AG08396 (cell line): ENCODE results near the gene DDX23.
"Not testable (repeated sequence)": the region's sequence is repeated elsewhere in the genome, so short reads cannot be mapped to it uniquely, and the experiment has no call there.

ENCODE experiments used
- DNase-seq: peaks from one replicate; pipeline ENCODE4 v3.0.0; 2012; ENCODE audit warnings: low spot score, mixed read lengths

Gene DDX23

DNA sequence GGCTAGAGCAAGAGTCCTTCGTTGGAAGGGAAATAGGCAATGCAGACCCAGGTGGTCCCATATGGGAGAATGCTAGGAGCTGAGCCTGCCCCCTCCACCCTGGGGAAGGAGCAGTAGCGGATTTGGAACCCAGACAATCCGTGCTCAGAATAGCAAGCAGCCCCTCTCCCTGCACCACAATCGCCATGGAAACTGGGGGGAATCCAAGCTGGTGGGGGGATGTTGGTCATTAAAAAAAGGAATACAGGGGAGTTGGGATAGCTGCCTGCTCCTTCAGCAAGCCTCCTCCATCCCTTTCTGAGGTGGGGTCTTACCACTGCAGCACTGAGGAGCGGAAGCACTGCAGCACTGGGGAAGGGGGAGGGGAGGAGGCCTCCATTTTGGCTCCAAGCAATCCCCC is 10.8 kb upstream of the DDX23 start:
- no peak for DNase-seq

DNA sequence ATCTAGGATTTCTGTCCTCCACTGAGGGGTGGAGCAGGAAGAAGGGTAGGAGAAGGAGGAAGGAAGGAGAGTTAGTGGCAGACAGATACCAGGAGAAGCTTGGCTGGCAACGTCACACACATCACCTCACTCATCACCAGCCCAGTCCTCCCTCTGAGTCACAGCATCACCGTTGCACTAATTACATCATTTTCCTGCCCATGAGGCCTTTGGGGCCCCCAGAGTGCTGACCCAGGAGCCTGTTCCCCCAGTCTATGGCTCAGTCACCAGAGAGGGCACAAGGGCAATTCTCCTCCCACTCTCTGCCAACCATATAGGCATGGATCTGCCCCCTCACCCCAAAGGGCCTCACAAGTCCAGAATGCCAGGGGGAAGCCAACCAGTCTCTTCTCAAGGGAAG is 9.1 kb upstream of the DDX23 start:
- no peak for DNase-seq

DNA sequence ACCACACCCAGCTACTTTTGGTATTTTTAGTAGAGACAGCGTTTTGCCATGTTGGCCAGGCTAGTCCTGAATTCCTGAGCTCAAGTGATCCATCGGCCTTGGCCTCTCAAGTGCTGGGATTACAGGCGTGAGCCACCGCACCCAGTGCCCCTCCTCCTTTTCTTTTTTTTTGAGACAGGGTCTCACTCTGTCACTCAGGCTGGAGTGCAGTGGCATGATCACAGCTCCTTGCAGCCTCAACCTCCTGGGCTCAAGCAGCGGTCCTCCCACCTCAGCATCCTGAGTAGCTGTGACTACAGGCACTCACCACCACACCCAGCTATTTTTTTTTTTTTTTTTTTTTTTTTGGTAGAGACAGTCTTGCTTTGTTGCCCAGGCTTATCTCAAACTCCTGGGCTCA is 8.3 kb upstream of the DDX23 start:
- DNase-seq = not testable (repeated sequence)

DNA sequence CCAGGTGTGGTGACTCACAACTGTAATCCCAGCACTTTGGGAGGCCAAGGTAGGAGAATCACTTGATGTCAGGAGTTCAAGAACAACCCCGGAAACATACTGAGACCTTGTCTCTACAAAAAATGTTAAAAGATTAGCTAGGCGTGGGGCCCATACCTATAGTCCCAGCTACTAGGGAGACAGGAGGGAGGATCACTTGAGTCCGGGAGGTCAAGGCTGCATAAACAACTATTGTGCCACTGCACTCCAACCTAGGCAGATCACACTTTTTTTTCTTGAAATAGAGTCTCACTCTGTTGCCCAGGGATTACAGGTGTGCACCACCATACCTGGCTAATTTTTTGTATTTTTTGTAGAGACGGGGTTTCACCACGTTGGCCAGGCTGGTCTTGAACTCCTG is 7.6 kb upstream of the DDX23 start:
- DNase-seq = no peak

DNA sequence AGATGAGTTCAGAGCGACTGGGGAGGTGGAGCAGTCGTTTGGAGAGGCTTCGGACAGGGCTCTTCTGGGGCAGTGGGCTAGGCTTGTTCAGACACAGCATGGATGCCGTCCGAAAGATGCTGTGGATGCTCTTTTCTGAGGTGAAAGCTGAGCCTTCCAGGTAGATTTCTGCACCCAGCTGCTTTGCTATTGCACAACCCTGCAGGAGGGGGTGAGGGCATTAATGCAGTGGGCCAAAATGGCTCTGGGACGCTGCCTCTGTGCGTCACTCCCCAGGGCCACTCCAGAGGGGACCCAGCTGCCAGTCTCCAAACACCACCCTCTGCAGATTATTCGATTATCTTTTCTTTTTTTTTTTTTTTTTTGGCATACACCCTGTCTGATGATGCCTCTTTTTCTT is 6.1 kb upstream of the DDX23 start:
- DNase-seq = no peak

DNA sequence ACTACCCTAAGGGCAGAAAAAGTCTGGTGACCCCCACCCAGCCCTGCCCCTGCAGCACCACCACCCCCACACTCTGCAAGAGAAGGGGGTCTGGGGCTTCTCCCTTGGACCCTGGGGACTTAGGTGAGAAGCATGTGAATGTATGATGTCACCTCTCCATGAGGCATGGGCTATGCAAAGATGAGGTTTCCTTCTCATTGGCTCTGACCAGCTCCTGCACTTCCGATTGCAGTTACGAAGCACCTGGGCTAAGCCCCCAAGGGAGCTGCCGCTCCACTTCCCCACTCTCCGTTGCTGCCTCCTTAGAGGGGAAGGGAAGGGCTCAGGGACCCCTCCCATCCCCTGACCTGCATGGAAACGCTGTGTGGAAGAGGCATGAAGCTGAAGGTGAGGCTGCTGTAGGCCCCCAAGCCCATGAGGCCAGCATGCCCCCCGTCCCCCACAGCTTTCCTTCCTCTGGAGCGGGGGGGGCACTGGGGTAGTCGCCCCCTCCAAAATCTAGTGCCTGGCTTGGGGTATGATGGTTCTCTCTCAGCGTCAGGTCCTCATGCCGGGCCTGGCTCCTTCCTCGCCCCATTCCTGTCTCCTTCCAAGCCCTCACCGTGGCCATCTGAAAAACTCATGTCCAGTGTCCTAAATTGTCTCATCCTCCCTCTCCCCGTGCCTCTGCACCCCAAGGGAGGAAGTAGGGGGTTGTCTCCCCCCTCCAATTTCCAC is 5.5 kb upstream of the DDX23 start:
- DNase-seq = no peak

DNA sequence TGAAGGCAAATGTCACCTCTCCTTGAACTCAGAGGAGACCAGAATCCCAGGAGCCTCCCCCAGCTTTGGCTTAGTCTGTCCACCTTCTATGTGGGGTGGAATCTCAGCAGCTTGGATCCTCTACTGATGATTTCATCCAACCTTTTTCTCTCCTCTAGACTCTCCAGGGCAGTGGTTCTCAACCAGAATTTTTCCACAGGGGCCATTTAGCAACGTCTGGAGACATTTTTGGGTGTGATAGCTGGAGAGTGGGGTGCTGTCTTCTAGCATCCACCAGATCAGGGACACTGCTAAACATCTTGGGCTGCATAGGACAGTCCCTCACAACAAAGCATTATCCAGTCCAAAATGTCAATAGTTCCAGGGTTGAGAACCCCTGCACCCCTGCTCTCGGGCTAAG is 4.4 kb upstream of the DDX23 start:
- DNase-seq = no peak

DNA sequence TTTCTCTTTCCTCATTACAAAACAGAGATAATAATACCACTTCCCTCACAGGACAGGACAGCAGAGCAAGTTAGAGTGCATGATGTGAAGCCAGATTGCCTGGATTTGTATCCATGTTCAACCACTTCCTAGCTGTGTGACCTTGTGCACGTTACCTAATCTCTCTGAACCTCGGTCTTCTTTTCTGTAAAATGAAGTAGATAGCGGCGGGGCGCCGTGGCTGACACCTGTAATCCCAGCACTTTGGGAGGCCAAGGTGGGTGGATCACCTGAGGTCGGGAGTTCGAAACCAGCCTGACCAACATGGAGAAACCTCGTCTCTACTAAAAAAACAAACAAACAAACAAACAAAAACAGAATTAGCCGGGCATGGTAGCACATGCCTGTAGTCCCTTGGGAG is 3.0 kb upstream of the DDX23 start:
- not testable (repeated sequence) for DNase-seq

DNA sequence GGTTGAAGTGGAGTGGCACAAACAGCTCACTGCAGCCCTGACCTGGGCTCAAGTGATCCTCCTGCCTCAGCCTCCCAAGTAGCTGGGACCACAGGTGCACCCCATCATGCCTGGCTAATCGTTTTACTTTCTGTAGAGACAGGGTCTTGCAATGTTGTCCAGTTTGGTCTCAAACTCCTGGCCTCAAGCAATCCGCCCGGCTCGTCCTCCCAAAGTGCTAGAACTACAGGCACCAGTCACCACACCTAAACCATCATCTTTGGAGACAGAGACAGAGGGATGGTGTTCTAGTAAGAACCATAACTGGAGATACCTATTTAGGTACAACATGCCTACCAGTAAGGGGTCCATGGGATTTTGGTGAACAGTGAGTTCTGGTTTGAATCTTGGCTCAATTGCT is 2.5 kb upstream of the DDX23 start:
- no peak for DNase-seq

DNA sequence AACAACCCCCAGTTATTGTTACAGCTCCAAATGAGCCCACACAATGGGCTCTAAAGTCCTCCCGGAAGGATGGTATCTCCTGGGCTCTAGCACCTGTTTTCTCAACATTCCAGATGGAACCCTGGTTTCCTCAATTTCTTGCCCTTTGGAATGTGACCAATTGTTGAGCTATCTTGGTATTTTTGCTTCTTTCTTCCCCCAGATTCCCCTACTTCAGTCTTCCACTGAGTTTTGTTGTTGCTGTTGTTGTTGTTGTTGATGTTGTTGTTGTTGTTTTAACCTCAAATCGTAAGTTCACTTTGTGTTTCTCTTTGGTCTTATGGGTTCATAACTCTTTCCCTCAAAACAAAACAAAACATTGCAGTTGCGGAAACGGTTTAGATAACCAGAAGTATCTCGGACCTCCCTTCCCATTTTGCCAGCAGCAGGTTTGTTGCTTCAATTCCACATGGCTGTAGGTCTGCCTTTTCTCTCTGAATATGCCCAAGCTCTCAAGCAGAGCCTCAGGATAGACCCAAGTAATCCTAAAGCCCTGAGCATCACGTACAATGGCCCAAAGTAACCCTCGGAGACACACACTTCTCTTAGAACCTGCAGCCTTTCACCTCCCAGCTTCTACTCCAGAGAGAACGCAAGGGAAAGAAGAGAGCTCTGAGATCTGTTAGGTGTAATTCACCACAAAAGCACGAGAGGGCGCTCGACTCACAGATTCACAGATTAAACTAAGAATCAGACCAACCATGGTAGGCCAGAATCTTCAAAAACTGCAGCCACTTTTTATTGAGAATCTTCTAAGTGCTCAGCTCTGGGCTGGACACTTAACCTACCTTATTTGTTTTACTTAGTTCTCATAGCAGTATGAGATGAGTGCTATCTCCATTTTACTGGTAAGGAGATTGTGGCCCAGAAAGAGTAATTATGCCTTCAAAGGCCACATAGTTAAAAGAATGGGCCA is 1.0 kb upstream of the DDX23 start:
- peak; percentile 80 for DNase-seq

DNA sequence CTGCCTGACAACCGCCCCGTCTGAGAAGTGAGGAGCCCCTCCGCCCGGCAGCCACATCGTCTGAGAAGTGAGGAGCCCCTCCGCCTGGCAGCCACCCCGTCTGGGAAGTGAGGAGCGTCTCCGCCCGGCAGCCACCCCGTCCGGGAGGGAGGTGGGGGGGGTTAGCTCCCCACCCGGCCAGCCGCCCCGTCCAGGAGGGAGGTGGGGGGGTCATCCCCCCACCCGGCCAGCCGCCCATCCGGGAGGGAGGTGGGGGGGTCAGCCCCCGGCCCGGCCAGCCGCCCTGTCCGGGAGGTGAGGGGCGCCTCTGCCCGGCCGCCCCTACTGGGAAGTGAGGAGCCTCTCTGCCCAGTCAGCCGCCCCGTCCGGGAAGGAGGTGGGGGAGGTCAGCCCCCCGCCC is 9.9 kb downstream of the DDX23 start:
- not testable (repeated sequence) for DNase-seq

DNA sequence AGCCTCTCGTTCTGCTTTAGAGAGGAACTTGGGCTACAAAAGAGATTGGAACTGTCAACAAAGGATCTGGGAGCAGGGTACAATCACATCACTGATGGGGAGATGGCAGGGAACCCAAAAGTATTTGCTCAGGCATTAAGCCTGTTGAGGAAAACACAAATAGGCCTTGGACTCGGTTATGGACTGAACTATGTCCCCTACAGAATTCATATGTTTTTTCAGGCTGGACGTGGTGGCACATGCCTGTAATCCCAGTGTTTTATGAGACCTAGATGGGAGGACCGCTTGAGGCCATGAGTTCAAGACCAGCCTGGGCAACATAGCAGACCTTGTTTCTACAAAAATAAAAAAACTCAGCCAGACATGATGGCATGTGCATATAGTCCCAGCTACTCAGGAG is 13.9 kb downstream of the DDX23 start:
- no peak for DNase-seq

DNA sequence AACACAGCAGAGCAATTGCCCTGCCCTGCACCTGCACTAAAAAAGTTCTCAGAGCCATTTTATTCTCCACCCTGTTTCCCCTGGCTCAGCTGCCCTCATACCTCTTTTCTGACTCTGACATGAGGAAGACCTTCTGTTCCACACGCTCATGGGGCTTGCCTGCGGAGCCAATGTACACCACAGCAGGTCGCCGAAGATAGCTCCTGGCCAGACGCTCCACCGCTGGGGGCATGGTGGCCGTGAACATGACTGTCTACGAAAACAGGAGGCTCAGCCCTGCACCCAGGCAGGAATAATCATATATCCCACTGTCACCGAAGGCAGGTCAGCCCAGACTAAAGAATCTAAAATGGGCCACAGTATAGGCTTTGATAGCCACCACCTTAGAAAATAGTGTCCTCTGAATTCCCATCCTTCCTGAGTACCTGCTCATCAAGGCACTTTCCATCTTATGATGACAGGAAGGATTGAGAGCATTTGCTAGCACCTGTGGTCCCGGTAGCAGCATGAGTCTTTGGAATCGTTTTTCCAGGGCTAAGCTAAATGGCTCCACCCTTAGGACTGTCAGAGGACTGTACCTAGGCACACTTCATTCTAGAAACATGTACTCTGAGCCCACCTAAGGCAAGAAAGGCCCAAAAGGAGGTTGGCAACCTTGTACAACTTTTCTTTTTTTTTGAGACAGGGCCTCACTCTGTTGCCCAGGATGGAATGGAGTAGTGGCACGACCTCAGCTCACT is 19.5 kb downstream of the DDX23 start:
- DNase-seq = no peak

DNA sequence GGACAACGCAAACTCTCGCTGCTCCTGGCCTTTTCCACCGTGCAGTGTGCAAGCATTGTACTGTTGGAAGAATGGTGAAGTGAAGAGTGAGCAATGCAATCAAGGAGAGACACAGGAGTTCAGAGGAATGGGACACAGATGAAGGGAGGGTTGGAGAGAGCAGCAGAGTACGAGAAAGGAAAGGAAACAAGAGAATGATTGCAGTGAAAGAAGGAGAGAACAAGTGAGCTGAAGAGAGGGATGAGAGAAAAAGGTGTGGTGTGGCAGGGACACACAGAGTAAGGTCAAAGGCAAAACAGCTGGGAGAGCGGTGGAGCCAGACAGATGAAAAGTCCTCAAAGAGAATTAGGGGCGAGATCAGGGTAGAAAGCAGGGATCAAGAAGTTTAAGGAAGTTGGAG is 20.7 kb downstream of the DDX23 start:
- DNase-seq = no peak

DNA sequence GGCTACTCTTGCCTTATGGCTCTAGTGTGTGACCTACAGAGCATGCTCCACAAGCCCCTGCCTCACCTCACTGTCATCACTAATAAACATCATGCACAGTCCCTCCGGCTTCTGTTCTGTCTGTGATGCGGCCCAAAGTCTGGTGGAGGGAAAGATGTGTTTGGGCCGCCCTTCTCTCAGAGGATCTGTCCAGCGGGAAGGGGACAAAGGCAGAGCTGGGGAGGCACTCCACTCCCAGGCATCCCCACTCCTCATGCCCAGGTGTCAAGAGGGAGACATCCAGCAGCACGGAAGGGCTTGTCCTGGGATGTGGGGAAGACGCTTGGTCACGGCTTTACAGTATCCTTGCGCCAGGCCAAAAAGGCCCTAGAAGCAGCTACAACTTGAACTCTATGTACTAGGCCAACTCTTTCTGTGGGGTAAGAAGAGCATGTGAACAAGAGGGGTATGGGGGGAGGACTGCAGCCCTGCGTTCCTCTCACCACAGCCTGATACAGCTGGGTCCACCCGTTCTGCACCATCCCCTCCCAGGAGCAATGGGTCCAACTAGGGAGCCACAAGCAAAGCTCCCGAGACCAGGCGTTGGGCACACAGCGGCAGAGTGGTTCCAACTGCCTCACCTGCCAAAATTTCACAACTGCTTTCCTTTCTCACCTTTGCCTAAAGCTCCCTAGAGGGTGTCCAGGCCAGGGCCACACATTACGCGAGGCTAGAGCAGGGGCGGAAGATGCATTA is 23.0 kb downstream of the DDX23 start:
- no peak for DNase-seq

DNA sequence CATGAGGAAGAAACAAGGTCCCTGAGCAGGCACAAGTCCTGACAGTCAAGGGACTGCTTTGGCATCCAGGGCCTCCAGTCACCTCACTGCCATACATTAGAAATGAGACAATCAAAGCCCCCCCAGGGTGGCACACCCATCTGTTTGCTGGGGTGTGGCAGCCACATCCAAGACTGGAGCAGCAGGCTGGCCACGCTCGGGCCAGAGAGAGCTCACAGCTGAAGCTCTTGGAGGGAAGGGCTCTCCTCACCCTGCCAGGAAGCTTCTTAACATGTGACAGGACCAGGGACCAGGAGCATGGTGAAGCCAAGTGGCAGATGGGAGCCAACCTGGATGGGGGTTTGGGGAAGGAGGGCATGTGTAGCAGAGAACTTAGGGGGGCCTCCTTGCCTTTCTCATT is 23.7 kb downstream of the DDX23 start:
- no peak for DNase-seq

DNA sequence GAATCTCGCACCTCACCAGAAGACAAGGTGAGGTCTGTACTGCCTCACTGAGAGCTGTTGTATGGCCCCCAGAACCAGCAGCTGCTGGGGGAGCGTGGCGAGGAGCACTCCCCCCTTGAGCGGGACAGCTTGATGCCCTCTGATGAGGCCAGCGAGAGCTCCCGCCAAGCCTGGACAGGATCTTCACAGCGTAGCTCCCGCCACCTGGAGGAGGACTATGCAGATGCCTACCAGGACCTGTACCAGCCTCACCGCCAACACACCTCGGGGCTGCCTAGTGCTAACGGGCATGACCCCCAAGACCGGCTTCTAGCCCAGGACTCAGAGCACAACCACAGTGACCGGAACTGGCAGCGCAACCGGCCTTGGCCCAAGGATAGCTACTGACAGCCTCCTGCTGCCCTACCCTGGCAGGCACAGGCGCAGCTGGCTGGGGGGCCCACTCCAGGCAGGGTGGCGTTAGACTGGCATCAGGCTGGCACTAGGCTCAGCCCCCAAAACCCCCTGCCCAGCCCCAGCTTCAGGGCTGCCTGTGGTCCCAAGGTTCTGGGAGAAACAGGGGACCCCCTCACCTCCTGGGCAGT is 24.4 kb downstream of the DDX23 start:
- no peak for DNase-seq

DNA sequence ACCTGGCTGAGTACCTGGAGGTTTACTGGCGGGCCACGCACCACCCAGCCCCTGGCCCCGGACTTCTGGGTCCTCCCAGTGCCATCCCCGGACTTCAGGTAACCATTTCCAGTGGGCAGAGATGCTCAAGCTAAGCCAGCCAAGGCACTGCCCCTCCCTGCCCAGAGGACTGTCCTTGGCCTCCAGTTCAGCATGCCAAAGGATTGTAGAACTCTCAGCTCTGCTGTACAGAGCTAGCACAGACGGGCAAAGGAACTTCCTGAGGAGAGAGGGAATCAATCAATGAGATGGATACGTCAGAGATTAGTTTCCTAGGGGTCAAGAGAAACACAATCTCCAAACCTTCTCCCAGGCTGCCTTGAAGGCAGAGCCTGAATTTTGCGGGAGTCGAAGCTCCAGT is 24.9 kb downstream of the DDX23 start:
- DNase-seq = no peak

DNA sequence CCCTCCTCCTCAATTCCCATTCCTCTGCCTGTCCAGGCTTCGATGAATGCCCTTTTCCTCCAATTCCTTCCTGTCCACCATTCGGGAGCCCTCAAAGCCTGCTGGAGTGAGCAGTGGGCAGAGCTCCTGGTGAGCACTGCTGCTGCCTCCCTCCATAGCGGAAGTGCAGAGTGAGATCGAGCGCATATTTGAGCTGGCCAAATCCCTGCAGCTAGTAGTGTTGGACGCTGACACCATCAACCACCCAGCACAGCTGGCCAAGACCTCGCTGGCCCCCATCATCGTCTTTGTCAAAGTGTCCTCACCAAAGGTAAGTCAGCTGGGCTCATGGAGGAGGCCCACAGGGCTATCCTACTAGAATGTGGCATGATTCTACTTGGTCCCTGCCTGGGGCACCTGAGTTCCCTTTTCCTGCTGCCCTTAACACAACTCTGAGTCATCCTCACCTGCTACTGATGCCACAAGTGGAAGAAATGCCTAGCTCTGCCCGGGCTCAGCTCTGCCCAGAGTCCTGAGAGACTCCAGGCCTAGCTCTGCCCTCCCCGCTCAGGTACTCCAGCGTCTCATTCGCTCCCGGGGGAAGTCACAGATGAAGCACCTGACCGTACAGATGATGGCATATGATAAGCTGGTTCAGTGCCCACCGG is 25.6 kb downstream of the DDX23 start:
- no peak for DNase-seq

DNA sequence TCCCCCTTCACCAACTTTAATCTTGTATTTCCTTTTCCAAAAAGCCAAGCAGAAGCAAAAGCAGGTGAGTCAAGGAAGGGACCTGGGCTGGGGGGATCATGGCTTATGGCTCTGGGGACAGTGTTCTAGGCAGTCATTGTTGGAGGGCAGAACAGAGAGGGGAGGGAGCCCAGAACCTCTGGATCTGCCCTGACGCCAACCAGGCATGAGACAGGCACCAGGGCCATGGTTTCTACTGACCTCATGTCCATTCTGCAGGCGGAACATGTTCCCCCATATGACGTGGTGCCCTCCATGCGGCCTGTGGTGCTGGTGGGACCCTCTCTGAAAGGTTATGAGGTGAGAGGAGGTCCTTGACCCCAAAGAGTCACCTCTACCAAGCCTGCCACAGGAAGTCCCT is 27.1 kb downstream of the DDX23 start:
- no peak for DNase-seq

DNA sequence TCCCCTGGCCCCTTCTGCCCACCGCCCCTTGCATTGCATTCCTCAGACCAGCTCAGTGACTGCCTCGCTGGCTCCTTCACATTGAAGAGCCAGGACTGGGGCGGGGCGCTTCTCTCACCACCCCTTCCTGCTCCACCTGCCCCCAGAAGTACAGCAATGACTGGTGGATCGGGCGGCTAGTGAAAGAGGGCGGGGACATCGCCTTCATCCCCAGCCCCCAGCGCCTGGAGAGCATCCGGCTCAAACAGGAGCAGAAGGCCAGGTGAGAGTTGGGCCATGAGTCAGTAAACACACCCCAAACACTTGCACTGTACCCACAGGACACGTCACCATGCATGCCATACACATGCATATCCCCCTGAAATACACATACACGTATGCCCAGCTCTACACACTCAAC is 27.9 kb downstream of the DDX23 start:
- no peak for DNase-seq
